Activated CD4-positive, alpha-beta memory T cell treated with anti-CD3 and anti-CD28 coated beads for 36 hours (primary cell): ENCODE results near the gene BORCS6. TPM values are rescaled to one million over a fixed set of nuclear protein-coding genes. Genes with fewer than 3 reads are reported as not detected.

Experiments
- CTCF ChIA-PET: fragments of 350-600 bp; sonication (Branson Sonifier 250); formaldehyde crosslinking; loops from one replicate; lab custom pipeline; 2021; ENCODE audit warnings: antibody characterized with exemption, inconsistent platforms; lab: Charles Lee
- POLR2A ChIA-PET: fragments of 350-600 bp; sonication (Branson Sonifier 250); formaldehyde crosslinking; loops from one replicate; lab custom pipeline; 2021; ENCODE audit warnings: antibody characterized with exemption; lab: Charles Lee
- DNase-seq: peaks from one replicate; pipeline ENCODE4 v3.0.0-alpha.2; 2020
- H3K27ac Mint-ChIP-seq: one replicate; pipeline ENCODE4 v1.8.0; 2021; ENCODE audit warnings: mixed read lengths
- H3K27me3 Mint-ChIP-seq: one replicate; pipeline ENCODE4 v1.8.0; 2021; ENCODE audit warnings: mixed read lengths
- H3K36me3 Mint-ChIP-seq: one replicate; pipeline ENCODE4 v1.8.0; 2021; ENCODE audit warnings: mixed read lengths
- H3K4me1 Mint-ChIP-seq: one replicate; pipeline ENCODE4 v1.8.0; 2021; ENCODE audit warnings: low read depth, mixed read lengths
- H3K4me3 Mint-ChIP-seq: one replicate; pipeline ENCODE4 v1.8.0; 2021; ENCODE audit warnings: mild to moderate bottlenecking, mixed read lengths
- H3K9me3 Mint-ChIP-seq: one replicate; pipeline ENCODE4 v1.8.0; 2021; ENCODE audit warnings: mixed read lengths
- intact Hi-C: fragments of 100-400 bp; cut with micrococcal nuclease; formaldehyde crosslinking; loops from one replicate; pipeline ENCODE4 v1.15.1; 2023
- total RNA-seq, 2 experiments: library from RNA; stranded (reverse); gene quantifications; one replicate each; pipeline ENCODE4 v1.2.3, GENCODE V29; 2021

Gene BORCS6
- total RNA-seq, 2 experiments from 2014 or later = 7.9 to 8.3 TPM

DNA sequence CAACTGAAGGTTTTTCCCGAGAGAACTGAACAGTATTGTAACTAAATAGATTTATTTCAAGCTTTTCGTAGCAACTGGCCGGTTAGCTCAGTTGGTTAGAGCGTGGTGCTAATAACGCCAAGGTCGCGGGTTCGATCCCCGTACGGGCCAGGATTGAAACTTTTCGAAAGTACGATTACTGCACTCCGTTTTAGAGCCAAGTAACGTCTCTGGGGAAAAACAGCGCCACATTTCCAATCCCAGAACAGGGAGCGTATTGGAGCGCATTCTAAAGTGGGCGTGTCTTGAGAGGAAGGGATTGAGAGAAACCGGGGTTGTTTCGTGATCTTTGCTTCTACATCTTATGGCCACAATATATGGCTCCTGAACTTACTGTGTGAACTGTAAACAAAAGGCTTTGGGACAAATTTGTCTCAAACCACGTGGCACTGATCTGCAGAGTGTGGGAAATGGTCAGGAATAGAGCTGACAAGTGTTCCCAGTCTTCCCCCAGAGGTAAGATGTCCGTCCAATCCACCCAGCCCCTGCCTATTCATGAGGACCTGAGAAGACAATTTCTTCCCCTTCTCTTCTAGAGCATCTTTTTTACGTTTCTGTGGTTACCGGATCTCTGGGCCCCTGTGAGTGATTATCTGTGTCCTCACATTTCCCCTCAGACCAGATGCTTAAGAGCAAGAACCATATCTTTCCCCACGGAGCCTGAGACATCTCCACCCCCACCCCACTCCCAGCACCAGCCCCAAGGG lies 2.3 kb downstream of the BORCS6 start:
- DNase-seq = peak; percentile 94
- H3K4me1 Mint-ChIP-seq = peaks cover 13% of the 10 kb centered on the region
- no peaks in the 10 kb centered on the region for H3K27me3 Mint-ChIP-seq
- ChIA-PET CTCF (interaction anchor here (0.6 to 6.0 kb wide), 8 partner anchors 23 to 109 kb away, joined by 3 to 48 read pairs (median 4); partner anchors contain the start of genes ALOXE3, CTC1 and SLC25A35), POLR2A (interaction anchor here (0.8 to 7.3 kb wide), 14 partner anchors 13 to 114 kb away, joined by 3 to 96 read pairs (median 4); partner anchors contain the start of genes CTC1, RANGRF and SLC25A35)
- no peaks in the 10 kb centered on the region for H3K9me3 Mint-ChIP-seq
- intact Hi-C loops = loop anchor here (1.0 to 10.0 kb wide), 11 partner anchors 13 to 353 kb away; partner anchors contain the start of genes AURKB, KDM6B, RANGRF and SLC25A35
- no peak overlapping the region for H3K4me3 Mint-ChIP-seq
- no peaks in the 10 kb centered on the region for H3K36me3 Mint-ChIP-seq
- H3K27ac Mint-ChIP-seq = no peak overlapping the region

DNA sequence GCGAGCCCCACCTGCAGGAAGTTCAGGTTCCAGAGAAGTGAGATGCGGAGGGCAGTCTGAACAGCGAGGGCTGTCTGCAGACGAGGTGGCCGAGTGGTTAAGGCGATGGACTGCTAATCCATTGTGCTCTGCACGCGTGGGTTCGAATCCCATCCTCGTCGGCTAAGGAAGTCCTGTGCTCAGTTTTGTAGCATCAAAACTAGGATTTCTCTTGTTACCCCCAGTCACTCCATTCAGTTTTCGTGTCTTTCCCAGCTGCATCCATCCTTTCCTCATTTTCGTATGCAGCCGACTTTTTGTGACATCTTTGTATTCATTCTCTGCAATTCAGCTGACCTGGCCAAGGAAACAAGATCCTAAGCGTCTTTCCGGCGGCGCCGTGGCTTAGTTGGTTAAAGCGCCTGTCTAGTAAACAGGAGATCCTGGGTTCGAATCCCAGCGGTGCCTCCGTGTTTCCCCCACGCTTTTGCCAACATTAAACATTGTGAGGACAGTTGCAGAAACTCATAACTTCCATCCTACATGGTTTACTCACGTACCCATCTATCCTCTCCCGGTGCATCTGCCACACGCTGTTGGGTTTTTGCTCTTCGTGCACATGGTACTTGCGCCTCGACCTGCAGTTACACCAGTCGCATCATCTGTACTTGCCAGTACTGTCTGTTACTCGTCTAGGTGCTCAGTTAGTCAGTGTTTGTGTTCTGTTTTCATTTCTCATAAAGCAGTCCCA lies 3.0 kb downstream of the BORCS6 start:
- no peak overlapping the region for H3K27ac Mint-ChIP-seq
- DNase-seq = peak; percentile 98
- no peak overlapping the region for H3K4me3 Mint-ChIP-seq
- intact Hi-C loops = loop anchor here (1.0 to 10.0 kb wide), 12 partner anchors 14 to 352 kb away; partner anchors contain the start of genes AURKB, KDM6B, RANGRF and SLC25A35
- no peaks in the 10 kb centered on the region for H3K36me3 Mint-ChIP-seq
- no peaks in the 10 kb centered on the region for H3K9me3 Mint-ChIP-seq
- ChIA-PET CTCF (interaction anchor here (0.6 to 6.0 kb wide), 8 partner anchors 11 to 109 kb away, joined by 3 to 48 read pairs (median 5); partner anchors contain the start of genes ALOXE3, CTC1 and TMEM107), POLR2A (interaction anchor here (1.0 to 7.3 kb wide), 11 partner anchors 13 to 113 kb away, joined by 3 to 96 read pairs (median 6); partner anchors contain the start of genes CTC1 and SLC25A35)
- peaks cover 13% of the 10 kb centered on the region for H3K4me1 Mint-ChIP-seq
- no peaks in the 10 kb centered on the region for H3K27me3 Mint-ChIP-seq

DNA sequence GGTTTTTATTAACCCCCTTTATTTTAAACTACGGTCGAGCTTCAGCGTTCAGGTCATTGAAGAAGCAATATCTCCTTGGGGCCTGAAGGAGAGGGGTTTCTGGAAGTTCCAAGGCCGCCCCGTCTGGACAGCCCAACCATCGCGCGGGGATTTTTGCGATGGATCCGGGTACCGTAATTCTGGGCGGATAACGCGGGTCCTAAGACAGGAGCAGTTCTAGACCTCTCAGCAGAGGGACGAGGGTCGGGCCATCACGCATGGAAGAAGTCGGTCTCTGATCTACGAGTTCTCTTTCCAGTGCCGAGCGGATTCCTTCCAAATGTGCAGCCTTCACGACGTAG lies 3.6 kb downstream of the BORCS6 start:
- no peak for DNase-seq
- no peak overlapping the region for H3K4me3 Mint-ChIP-seq
- H3K27me3 Mint-ChIP-seq = no peaks in the 10 kb centered on the region
- H3K4me1 Mint-ChIP-seq = peaks cover 13% of the 10 kb centered on the region
- ChIA-PET POLR2A (interaction anchor here (0.8 to 7.3 kb wide), 10 partner anchors 10 to 107 kb away, joined by 3 to 96 read pairs (median 6); partner anchors contain the start of genes CTC1 and TMEM107), CTCF (interaction anchor here (1.3 to 6.0 kb wide), 4 partner anchors 10 to 67 kb away, joined by 5 to 48 read pairs (median 21); partner anchors contain the start of genes ALOXE3 and TMEM107)
- no peaks in the 10 kb centered on the region for H3K36me3 Mint-ChIP-seq
- H3K9me3 Mint-ChIP-seq = no peaks in the 10 kb centered on the region
- H3K27ac Mint-ChIP-seq = no peak overlapping the region
- intact Hi-C loops = loop anchor here (1.0 to 10.0 kb wide), 4 partner anchors 14 to 352 kb away; partner anchors contain the start of genes KDM6B and RANGRF

GRCh38 chr17:8185582-8186445 lies 4.2 kb downstream of the BORCS6 start:
- intact Hi-C loops = loop anchor here (1.0 to 10.0 kb wide), 4 partner anchors 15 to 351 kb away; partner anchors contain the start of genes KDM6B and RANGRF
- Mint-ChIP-seq H3K36me3 (no peaks in the 10 kb centered on the region), H3K27ac (no peak overlapping the region), H3K27me3 (no peaks in the 10 kb centered on the region), H3K4me1 (peaks cover 10% of the 10 kb centered on the region), H3K9me3 (no peaks in the 10 kb centered on the region), H3K4me3 (no peak overlapping the region)
- peak; percentile 95 for DNase-seq
- POLR2A ChIA-PET = interaction anchor here (0.7 to 7.3 kb wide), 9 partner anchors 9 to 107 kb away, joined by 3 to 96 read pairs (median 4); partner anchors contain the start of gene TMEM107
- CTCF ChIA-PET = interaction anchor here (1.3 to 6.0 kb wide), 5 partner anchors 9 to 115 kb away, joined by 5 to 48 read pairs (median 6); partner anchors contain the start of genes ALOXE3 and TMEM107

GRCh38 chr17:8176998-8177731 lies 12.8 kb downstream of the BORCS6 start:
- Mint-ChIP-seq H3K4me3 (peak overlapping the region; percentile 89), H3K4me1 (peaks cover 40% of the 10 kb centered on the region), H3K27ac (peak overlapping the region; percentile 79), H3K9me3 (no peaks in the 10 kb centered on the region), H3K36me3 (peaks cover 8% of the 10 kb centered on the region), H3K27me3 (peaks cover 4% of the 10 kb centered on the region)
- CTCF ChIA-PET = interaction anchor here (1.4 to 1.8 kb wide), 4 partner anchors 9 to 124 kb away, joined by 3 to 6 read pairs (median 5); no protein-coding TSS in a partner anchor
- intact Hi-C loops = no loop called here
- no peak for DNase-seq
- POLR2A ChIA-PET = interaction anchor here (1.0 to 1.2 kb wide), 3 partner anchors 9 to 72 kb away, joined by 3 to 4 read pairs (median 3); partner anchors contain the start of gene PFAS

GRCh38 chr17:8176197-8176940 lies 13.6 kb downstream of the BORCS6 start, which contains the start of gene TMEM107:
TMEM107 (minus strand) TSS chr17:8176380; CDS start chr17:8176286, 94 bp downstream.
- Mint-ChIP-seq H3K36me3 (peaks cover 8% of the 10 kb centered on the region), H3K4me3 (peak within 1 kb of the TSS; percentile 89), H3K27me3 (peaks cover 4% of the 10 kb centered on the region), H3K27ac (peak within 1 kb of the TSS; percentile 79), H3K9me3 (no peaks in the 10 kb centered on the region), H3K4me1 (peaks cover 40% of the 10 kb centered on the region)
- intact Hi-C loops = no loop called here
- ChIA-PET POLR2A (interaction anchor here (1.0 to 1.2 kb wide), 6 partner anchors 10 to 73 kb away, joined by 3 to 5 read pairs (median 3); partner anchors contain the start of gene PFAS), CTCF (interaction anchor here (1.4 to 1.8 kb wide), 4 partner anchors 10 to 125 kb away, joined by 3 to 6 read pairs (median 5); no protein-coding TSS in a partner anchor)
- DNase-seq = peak; percentile 93

- H3K4me3 Mint-ChIP-seq = peak overlapping the region; percentile 89
- no peaks in the 10 kb centered on the region for H3K9me3 Mint-ChIP-seq
- peaks cover 40% of the 10 kb centered on the region for H3K4me1 Mint-ChIP-seq
- H3K27me3 Mint-ChIP-seq = peaks cover 4% of the 10 kb centered on the region
- H3K36me3 Mint-ChIP-seq = peaks cover 8% of the 10 kb centered on the region
- peak overlapping the region; percentile 79 for H3K27ac Mint-ChIP-seq
- DNase-seq = no peak
- POLR2A ChIA-PET = interaction anchor here (0.6 to 1.2 kb wide), 7 partner anchors 10 to 73 kb away, joined by 3 to 5 read pairs (median 3); partner anchors contain the start of genes AURKB and PFAS
- CTCF ChIA-PET = interaction anchor here (1.4 to 1.8 kb wide), 2 partner anchors 10 to 56 kb away, joined by 6 read pairs; no protein-coding TSS in a partner anchor
- intact Hi-C loops = no loop called here
Observed at GRCh38 chr17:8175795-8176196, 14.2 kb downstream of the BORCS6 start.

GRCh38 chr17:8173871-8174322 lies 16.1 kb downstream of the BORCS6 start:
- intact Hi-C loops = loop anchor here (1.0 to 5.0 kb wide), 7 partner anchors 10 to 73 kb away; no protein-coding TSS in a partner anchor
- H3K27ac Mint-ChIP-seq = peak overlapping the region; percentile 98
- no peak for DNase-seq
- peaks cover 4% of the 10 kb centered on the region for H3K27me3 Mint-ChIP-seq
- POLR2A ChIA-PET = interaction anchor here (0.7 to 3.5 kb wide), 29 partner anchors 9 to 488 kb away, joined by 3 to 146 read pairs (median 9); partner anchors contain the start of genes AURKB, BORCS6, CTC1 and HES7
- H3K4me1 Mint-ChIP-seq = peaks cover 40% of the 10 kb centered on the region
- CTCF ChIA-PET = interaction anchor here (1.0 to 1.3 kb wide), 7 partner anchors 8 to 487 kb away, joined by 3 to 10 read pairs (median 7); partner anchors contain the start of genes BORCS6, TP53 and VAMP2
- H3K4me3 Mint-ChIP-seq = peak overlapping the region; percentile 77
- no peaks in the 10 kb centered on the region for H3K9me3 Mint-ChIP-seq
- H3K36me3 Mint-ChIP-seq = peaks cover 8% of the 10 kb centered on the region
